ENCODE results near the gene BANF1.

DNA sequence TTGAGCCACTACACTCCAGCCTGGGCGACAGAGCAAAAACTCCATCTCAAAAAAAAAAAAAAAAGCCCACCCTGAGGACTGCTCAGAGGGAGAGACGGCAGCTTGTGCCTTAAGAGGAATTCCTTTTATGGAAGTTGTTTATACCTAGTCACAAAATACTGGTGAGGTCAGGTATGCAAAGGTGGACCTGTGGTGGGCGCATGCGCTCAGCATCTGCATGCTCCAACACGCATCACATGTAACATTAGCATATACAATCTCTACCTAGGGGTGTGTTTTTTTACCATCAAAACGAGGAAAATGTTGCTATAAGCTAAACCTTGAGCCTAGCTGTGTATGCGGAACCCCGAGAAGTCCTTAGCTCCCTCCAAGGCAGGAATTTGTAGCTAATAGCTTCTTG, 47.5 kb upstream of the BANF1 start:
- no peak for TF ChIP-seq EZH2 (IDR thresholded peaks at IDR 0.05; ENCODE audit: low read depth)
- TF ChIP-seq, protein P1, sequence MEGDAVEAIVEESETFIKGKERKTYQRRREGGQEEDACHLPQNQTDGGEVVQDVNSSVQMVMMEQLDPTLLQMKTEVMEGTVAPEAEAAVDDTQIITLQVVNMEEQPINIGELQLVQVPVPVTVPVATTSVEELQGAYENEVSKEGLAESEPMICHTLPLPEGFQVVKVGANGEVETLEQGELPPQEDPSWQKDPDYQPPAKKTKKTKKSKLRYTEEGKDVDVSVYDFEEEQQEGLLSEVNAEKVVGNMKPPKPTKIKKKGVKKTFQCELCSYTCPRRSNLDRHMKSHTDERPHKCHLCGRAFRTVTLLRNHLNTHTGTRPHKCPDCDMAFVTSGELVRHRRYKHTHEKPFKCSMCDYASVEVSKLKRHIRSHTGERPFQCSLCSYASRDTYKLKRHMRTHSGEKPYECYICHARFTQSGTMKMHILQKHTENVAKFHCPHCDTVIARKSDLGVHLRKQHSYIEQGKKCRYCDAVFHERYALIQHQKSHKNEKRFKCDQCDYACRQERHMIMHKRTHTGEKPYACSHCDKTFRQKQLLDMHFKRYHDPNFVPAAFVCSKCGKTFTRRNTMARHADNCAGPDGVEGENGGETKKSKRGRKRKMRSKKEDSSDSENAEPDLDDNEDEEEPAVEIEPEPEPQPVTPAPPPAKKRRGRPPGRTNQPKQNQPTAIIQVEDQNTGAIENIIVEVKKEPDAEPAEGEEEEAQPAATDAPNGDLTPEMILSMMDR (conservative IDR thresholded peaks at IDR 0.05), result no peak
